HCT116 (cell line): Measurements from ENCODE around the gene METTL17. TPM values are rescaled to one million over a fixed set of nuclear protein-coding genes. Genes with fewer than 3 reads are reported as not detected.
A peak's percentile ranks its signal among the peaks of the same experiment; 100 is the strongest.

Experiments used
- ATAC-seq: fragments of 200-7000 bp; cut with Tn5 transposase; 2 replicates; pipeline ENCODE4 v1.9.1; 2020; ENCODE audit warnings: mild to moderate bottlenecking, moderate library complexity
- BruUV-seq: library from RNA; stranded (reverse); fragments of 400-500 nt; replicated peaks from 2 replicates; lab custom pipeline; 2021; lab: Mats Ljungman, UMichigan
- CTCF ChIA-PET: fragments of 300-600 bp; sonication (Branson Sonifier 250); formaldehyde crosslinking; loops from one replicate; lab custom pipeline; 2021; ENCODE audit warnings: antibody characterized with exemption; lab: Charles Lee
- POLR2A ChIA-PET: fragments of 300-600, 350-600 bp; sonication (Branson Sonifier 250); formaldehyde crosslinking; loops from one replicate; lab custom pipeline; 2021; ENCODE audit warnings: antibody characterized with exemption; lab: Charles Lee
- RAD21 ChIA-PET, 2 experiments: fragments of 300-600 bp; sonication (Branson Sonifier 250); formaldehyde crosslinking; loops; one replicate each; lab custom pipeline; 2023; ENCODE audit warnings: low total read pairs in 2 of 2; ENCODE audit not compliant: uncharacterized antibody in 2 of 2, unreplicated experiment in 2 of 2, low non-redundant PET in 1 of 2; lab: Charles Lee
- DNase-seq: peaks from one replicate; pipeline ENCODE4 v3.0.0-alpha.2; 2010; ENCODE audit warnings: low read depth, low spot score
- H2AFZ ChIP-seq: fragments of 200-600 bp; shearing (Covaris generic), sonication (generic); 2 replicates; pipeline ENCODE4 v1.6.1; 2017; ENCODE audit warnings: low read depth, mixed run types, mixed read lengths, antibody characterized with exemption, low read length; ENCODE audit not compliant: poor library complexity, severe bottlenecking
- H3K27ac ChIP-seq: 2 replicates; pipeline ENCODE4 v1.5.1; 2012; ENCODE audit warnings: low read depth, low read length
- H3K27me3 ChIP-seq: fragments of 200-600 bp; sonication (generic); 2 replicates; pipeline ENCODE4 v1.6.1; 2016; ENCODE audit warnings: mixed run types, low read length, mixed read lengths; ENCODE audit not compliant: insufficient read depth
- H3K36me3 ChIP-seq, 2 experiments: fragments of 200-500 bp in 1 of 2; fragments of 200-600 bp in 1 of 2; sonication (Bioruptor generic) in 1 of 2; sonication (generic) in 1 of 2; 2 replicates each; pipeline versions ENCODE4 v1.5.1 to v1.6.1; 2014 to 2016; ENCODE audit warnings: low read length in 2 of 2, inconsistent platforms in 1 of 2, mixed read lengths in 1 of 2, mixed run types in 1 of 2; ENCODE audit not compliant: insufficient read depth in 2 of 2, control insufficient read depth in 1 of 2
- H3K4me1 ChIP-seq, 2 experiments: fragments of 200-600 bp in 1 of 2; sonication (generic) in 1 of 2; 2 replicates each; pipeline versions ENCODE4 v1.5.1 to v1.6.1; 2012 to 2017; ENCODE audit warnings: low read length in 2 of 2, inconsistent platforms in 1 of 2, mild to moderate bottlenecking in 1 of 2, mixed read lengths in 1 of 2, mixed run types in 1 of 2, moderate library complexity in 1 of 2; ENCODE audit not compliant: insufficient read depth in 2 of 2, control insufficient read depth in 1 of 2
- H3K4me2 ChIP-seq: fragments of 200-600 bp; sonication (generic); 2 replicates; pipeline ENCODE4 v1.6.1; 2017; ENCODE audit warnings: mixed run types, low read length, mixed read lengths
- H3K4me3 ChIP-seq, 2 experiments: fragments of 200-600 bp in 1 of 2; sonication (generic) in 1 of 2; replicated peaks in 1 of 2; 2 replicates each; pipeline ENCODE4 v1.5.1; 2011 to 2016; ENCODE audit warnings: low read length in 2 of 2, control low read depth in 1 of 2, low read depth in 1 of 2, mild to moderate bottlenecking in 1 of 2, mixed read lengths in 1 of 2, mixed run types in 1 of 2
- H3K79me2 ChIP-seq: fragments of 200-600 bp; sonication (generic); 2 replicates; pipeline ENCODE4 v1.6.1; 2017; ENCODE audit warnings: mild to moderate bottlenecking, mixed run types, low read length, moderate library complexity, mixed read lengths; ENCODE audit not compliant: insufficient read depth
- H3K9ac ChIP-seq: fragments of 200-600 bp; sonication (generic); 2 replicates; pipeline ENCODE4 v1.6.1; 2016; ENCODE audit warnings: low read length, mixed read lengths
- H3K9me2 ChIP-seq: fragments of 200-600 bp; sonication (generic), shearing (Covaris generic); 2 replicates; pipeline ENCODE4 v1.6.1; 2017; ENCODE audit warnings: mixed run types, mild to moderate bottlenecking, moderate library complexity; ENCODE audit not compliant: insufficient read depth
- H3K9me3 ChIP-seq, 2 experiments: fragments of 200-500 bp in 1 of 2; fragments of 200-600 bp in 1 of 2; sonication (Bioruptor generic) in 1 of 2; sonication (generic) in 1 of 2; 2 replicates each; pipeline ENCODE4 v1.6.1; 2014 to 2017; ENCODE audit warnings: low read length in 2 of 2, mixed read lengths in 2 of 2, inconsistent platforms in 1 of 2, low read depth in 1 of 2, mild to moderate bottlenecking in 1 of 2, mixed run types in 1 of 2, moderate library complexity in 1 of 2; ENCODE audit not compliant: control insufficient read depth in 1 of 2, insufficient read depth in 1 of 2
- H4K20me1 ChIP-seq: fragments of 200-600 bp; sonication (generic), shearing (Covaris generic); 2 replicates; pipeline ENCODE4 v1.6.1; 2017; ENCODE audit warnings: mixed run types, mild to moderate bottlenecking, moderate library complexity; ENCODE audit not compliant: insufficient read depth
- EGR1 ChIP-seq: IDR thresholded peaks from 2 replicates; pipeline ENCODE4 v1.6.1; 2012; ENCODE audit warnings: low read depth
- ELF1 ChIP-seq: IDR thresholded peaks from 2 replicates; pipeline ENCODE4 v1.6.1; 2012; ENCODE audit warnings: low read depth, borderline replicate concordance
- EZH2 ChIP-seq: fragments of 200-600 bp; sonication (generic); IDR thresholded peaks from 2 replicates; pipeline ENCODE4 v1.6.1; 2017; ENCODE audit warnings: antibody characterized with exemption, mixed run types
- FOSL1 ChIP-seq: IDR thresholded peaks from 2 replicates; pipeline ENCODE4 v1.6.1; 2012; ENCODE audit warnings: low read depth
- JUND ChIP-seq: IDR thresholded peaks from 2 replicates; pipeline ENCODE4 v1.6.1; 2012
- POLR2AphosphoS5 ChIP-seq: IDR thresholded peaks from 2 replicates; pipeline ENCODE4 v1.6.1; 2011; ENCODE audit warnings: mild to moderate bottlenecking, low read depth, low read length, moderate library complexity
- RAD21 ChIP-seq: IDR thresholded peaks from 2 replicates; pipeline ENCODE4 v1.6.1; 2012; ENCODE audit warnings: low read depth, mild to moderate bottlenecking
- ZFX ChIP-seq: fragments of 450-650 bp; IDR thresholded peaks from 2 replicates; pipeline ENCODE4 v1.6.1; 2017
- intact Hi-C: fragments of 100-400 bp; cut with micrococcal nuclease; formaldehyde crosslinking; loops from 2 replicates; pipeline ENCODE4 v1.10.0; 2022
- total RNA-seq: library from RNA; stranded (reverse); gene quantifications from one replicate; pipeline ENCODE4 v1.2.1, GENCODE V29; 2021; ENCODE audit not compliant: unreplicated experiment
- TF ChIP-seq, protein P1 (sequence below): IDR thresholded peaks from 2 replicates; pipeline ENCODE4 v1.6.1; 2012; ENCODE audit warnings: low read depth
- TF ChIP-seq, protein P2 (sequence below), 3 experiments: fragments of 200-600 bp in 1 of 3; sonication (generic) in 1 of 3; IDR thresholded peaks in 2 of 3; conservative IDR thresholded peaks in 1 of 3; 2 replicates each; pipeline ENCODE4 v1.5.1; 2012 to 2017; ENCODE audit warnings: low read depth in 2 of 3, low read length in 2 of 3, antibody characterized with exemption in 1 of 3, borderline replicate concordance in 1 of 3, control low read depth in 1 of 3, mild to moderate bottlenecking in 1 of 3, mixed read lengths in 1 of 3, mixed run types in 1 of 3, moderate library complexity in 1 of 3; ENCODE audit not compliant: insufficient read depth in 1 of 3
- TF ChIP-seq, protein P3 (sequence below): IDR thresholded peaks from 2 replicates; pipeline ENCODE4 v1.6.1; 2012
- TF ChIP-seq, protein P4 (sequence below): IDR thresholded peaks from 2 replicates; pipeline ENCODE4 v1.6.1; 2011; ENCODE audit warnings: mild to moderate bottlenecking, low read length, moderate library complexity; ENCODE audit not compliant: insufficient replicate concordance; ENCODE audit errors: extremely low read depth

The METTL17 gene
- total RNA-seq, 1 experiment from 2014 or later = 93.5 TPM

DNA sequence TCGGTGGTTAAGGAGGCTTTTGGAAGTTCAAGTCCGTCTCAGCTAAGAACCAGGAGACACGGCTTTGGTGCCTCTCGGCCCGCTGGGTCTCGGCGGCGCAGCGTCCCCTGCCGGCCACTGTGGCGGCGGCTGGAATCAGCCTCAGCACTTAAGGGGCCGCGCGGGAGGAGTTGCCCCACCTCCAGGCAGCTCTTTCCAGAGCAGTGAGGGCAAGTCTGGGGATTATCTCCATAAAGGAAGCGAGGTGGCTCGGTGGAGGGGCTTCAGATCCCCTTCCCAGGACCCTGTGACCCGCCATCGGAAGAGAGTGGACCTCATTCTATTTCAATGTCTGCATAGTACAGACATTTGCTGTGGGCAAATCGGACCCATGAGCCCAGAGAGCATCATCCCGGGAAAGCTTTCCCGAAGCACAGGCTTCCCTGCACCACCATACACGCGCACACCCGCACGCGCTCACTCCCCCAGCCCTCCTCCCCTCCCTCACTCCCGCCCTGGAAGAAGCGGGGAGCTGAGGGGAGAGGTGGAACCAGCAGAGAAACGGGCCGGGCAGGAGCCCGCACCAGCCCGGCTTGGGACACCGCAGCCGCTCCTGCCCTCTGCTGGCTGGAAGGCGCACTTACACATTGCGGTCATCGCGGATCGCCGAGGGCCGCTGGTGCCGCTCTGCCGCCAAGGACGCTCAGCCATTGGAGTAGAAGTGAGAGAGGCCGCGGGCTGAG lies 18.6 kb upstream of the METTL17 start (continued):
- TF ChIP-seq, protein P1, sequence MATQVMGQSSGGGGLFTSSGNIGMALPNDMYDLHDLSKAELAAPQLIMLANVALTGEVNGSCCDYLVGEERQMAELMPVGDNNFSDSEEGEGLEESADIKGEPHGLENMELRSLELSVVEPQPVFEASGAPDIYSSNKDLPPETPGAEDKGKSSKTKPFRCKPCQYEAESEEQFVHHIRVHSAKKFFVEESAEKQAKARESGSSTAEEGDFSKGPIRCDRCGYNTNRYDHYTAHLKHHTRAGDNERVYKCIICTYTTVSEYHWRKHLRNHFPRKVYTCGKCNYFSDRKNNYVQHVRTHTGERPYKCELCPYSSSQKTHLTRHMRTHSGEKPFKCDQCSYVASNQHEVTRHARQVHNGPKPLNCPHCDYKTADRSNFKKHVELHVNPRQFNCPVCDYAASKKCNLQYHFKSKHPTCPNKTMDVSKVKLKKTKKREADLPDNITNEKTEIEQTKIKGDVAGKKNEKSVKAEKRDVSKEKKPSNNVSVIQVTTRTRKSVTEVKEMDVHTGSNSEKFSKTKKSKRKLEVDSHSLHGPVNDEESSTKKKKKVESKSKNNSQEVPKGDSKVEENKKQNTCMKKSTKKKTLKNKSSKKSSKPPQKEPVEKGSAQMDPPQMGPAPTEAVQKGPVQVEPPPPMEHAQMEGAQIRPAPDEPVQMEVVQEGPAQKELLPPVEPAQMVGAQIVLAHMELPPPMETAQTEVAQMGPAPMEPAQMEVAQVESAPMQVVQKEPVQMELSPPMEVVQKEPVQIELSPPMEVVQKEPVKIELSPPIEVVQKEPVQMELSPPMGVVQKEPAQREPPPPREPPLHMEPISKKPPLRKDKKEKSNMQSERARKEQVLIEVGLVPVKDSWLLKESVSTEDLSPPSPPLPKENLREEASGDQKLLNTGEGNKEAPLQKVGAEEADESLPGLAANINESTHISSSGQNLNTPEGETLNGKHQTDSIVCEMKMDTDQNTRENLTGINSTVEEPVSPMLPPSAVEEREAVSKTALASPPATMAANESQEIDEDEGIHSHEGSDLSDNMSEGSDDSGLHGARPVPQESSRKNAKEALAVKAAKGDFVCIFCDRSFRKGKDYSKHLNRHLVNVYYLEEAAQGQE = no peak

DNA sequence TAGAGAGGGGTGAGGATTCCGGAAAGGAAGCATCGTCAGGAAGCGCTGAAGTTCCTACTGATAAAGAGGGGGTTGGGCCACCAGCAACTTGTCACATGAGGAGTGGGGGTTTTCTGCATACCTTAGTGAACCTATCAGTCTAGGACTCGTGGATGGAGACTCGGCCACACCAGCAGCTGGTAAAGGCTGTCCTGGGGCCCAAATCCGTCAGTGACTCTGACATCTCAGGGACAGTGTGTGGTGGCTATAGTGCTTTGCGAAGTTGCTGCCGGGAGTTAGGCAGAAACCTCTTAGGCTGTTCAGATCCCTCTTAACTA lies 18.1 kb upstream of the METTL17 start:
- Histone ChIP-seq H3K4me3 (peak overlapping the region; percentile 61 to 63), H3K4me1 (peaks cover 10 to 30% of the 10 kb centered on the region in 2 experiments), H3K9me2 (no peaks in the 10 kb centered on the region), H3K27me3 (no peaks in the 10 kb centered on the region), H3K36me3 (no peaks in the 10 kb centered on the region), H2AFZ (peak overlapping the region; percentile 59), H3K4me2 (peak overlapping the region; percentile 89), H3K9ac (peak overlapping the region; percentile 59), H3K79me2 (no peaks in the 10 kb centered on the region), H3K9me3 (no peaks in the 10 kb centered on the region), H3K27ac (peak overlapping the region; percentile 39), H4K20me1 (no peaks in the 10 kb centered on the region)
- RAD21 ChIA-PET = interaction anchor here (0.9 to 1.7 kb wide), 4 partner anchors 43 to 114 kb away, joined by 3 to 5 read pairs (median 4); no protein-coding TSS in a partner anchor
- BruUV-seq = no TSS peak
- POLR2A ChIA-PET = interaction anchor here (1.3 to 1.9 kb wide), 3 partner anchors 10 to 314 kb away, joined by 3 to 9 read pairs (median 4); partner anchors contain the start of gene SLC39A2
- CTCF ChIA-PET = interaction anchor here (0.8 to 3.4 kb wide), 19 partner anchors 10 to 281 kb away, joined by 3 to 53 read pairs (median 7); partner anchors contain the start of genes ARHGEF40 and SLC39A2
- TF ChIP-seq, protein P2, sequence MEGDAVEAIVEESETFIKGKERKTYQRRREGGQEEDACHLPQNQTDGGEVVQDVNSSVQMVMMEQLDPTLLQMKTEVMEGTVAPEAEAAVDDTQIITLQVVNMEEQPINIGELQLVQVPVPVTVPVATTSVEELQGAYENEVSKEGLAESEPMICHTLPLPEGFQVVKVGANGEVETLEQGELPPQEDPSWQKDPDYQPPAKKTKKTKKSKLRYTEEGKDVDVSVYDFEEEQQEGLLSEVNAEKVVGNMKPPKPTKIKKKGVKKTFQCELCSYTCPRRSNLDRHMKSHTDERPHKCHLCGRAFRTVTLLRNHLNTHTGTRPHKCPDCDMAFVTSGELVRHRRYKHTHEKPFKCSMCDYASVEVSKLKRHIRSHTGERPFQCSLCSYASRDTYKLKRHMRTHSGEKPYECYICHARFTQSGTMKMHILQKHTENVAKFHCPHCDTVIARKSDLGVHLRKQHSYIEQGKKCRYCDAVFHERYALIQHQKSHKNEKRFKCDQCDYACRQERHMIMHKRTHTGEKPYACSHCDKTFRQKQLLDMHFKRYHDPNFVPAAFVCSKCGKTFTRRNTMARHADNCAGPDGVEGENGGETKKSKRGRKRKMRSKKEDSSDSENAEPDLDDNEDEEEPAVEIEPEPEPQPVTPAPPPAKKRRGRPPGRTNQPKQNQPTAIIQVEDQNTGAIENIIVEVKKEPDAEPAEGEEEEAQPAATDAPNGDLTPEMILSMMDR (IDR thresholded peaks at IDR 0.05 in 2 of 3, conservative IDR thresholded peaks at IDR 0.05 in 1 of 3; ENCODE audit: borderline replicate concordance in 1 of 3, insufficient read depth in 1 of 3, low read depth in 2 of 3, low read length in 2 of 3) = no peak
- no peak for TF ChIP-seq EZH2
- TF ChIP-seq, protein P3, sequence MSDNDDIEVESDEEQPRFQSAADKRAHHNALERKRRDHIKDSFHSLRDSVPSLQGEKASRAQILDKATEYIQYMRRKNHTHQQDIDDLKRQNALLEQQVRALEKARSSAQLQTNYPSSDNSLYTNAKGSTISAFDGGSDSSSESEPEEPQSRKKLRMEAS = no peak
- no peak for TF ChIP-seq ZFX
- no peak for TF ChIP-seq JUND
- TF ChIP-seq POLR2AphosphoS5 = no peak
- TF ChIP-seq FOSL1 = no peak
- no peak for TF ChIP-seq EGR1
- TF ChIP-seq ELF1 = no peak
- TF ChIP-seq RAD21 = no peak
- TF ChIP-seq, protein P4, sequence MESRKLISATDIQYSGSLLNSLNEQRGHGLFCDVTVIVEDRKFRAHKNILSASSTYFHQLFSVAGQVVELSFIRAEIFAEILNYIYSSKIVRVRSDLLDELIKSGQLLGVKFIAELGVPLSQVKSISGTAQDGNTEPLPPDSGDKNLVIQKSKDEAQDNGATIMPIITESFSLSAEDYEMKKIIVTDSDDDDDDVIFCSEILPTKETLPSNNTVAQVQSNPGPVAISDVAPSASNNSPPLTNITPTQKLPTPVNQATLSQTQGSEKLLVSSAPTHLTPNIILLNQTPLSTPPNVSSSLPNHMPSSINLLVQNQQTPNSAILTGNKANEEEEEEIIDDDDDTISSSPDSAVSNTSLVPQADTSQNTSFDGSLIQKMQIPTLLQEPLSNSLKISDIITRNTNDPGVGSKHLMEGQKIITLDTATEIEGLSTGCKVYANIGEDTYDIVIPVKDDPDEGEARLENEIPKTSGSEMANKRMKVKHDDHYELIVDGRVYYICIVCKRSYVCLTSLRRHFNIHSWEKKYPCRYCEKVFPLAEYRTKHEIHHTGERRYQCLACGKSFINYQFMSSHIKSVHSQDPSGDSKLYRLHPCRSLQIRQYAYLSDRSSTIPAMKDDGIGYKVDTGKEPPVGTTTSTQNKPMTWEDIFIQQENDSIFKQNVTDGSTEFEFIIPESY = no peak
- no peak; the same call in 1 of the 2 replicates for ATAC-seq
- DNase-seq = no peak
- intact Hi-C loops = loop anchor here (2.0 to 10.0 kb wide), 3 partner anchors 115 to 357 kb away; no protein-coding TSS in a partner anchor
